HepG2 (cell line): ENCODE measurements around the gene BRPF1.

Experiments used
- FOXM1 ChIP-seq: sonication (generic); formaldehyde crosslinking; IDR thresholded peaks from 2 replicates; pipeline ENCODE4 v1.5.0; 2020; ENCODE audit warnings: missing genetic modification reagents
- MEIS1 ChIP-seq: sonication (generic); formaldehyde crosslinking; IDR thresholded peaks from 2 replicates; pipeline ENCODE4 v1.9.0; 2021; ENCODE audit warnings: mild to moderate bottlenecking, missing genetic modification reagents, moderate library complexity, borderline replicate concordance
- NR3C1 ChIP-seq: sonication (generic); formaldehyde crosslinking; IDR thresholded peaks from 2 replicates; pipeline ENCODE4 v1.4.0; 2020; ENCODE audit warnings: missing genetic modification reagents
- RAD21 ChIP-seq: fragments of 450-650 bp; formaldehyde crosslinking; IDR thresholded peaks from 2 replicates; pipeline ENCODE4 v1.5.0; 2020; ENCODE audit warnings: mild to moderate bottlenecking
- RFX1 ChIP-seq: fragments of 450-650 bp; IDR thresholded peaks from 2 replicates; pipeline ENCODE4 v1.6.1; 2017
- SMAD9 ChIP-seq: sonication (generic); formaldehyde crosslinking; IDR thresholded peaks from 2 replicates; pipeline ENCODE4 v1.5.1; 2020; ENCODE audit warnings: mild to moderate bottlenecking, missing genetic modification reagents
- ZBTB46 ChIP-seq: sonication (generic); formaldehyde crosslinking; IDR thresholded peaks from 2 replicates; pipeline ENCODE4 v1.4.0; 2020; ENCODE audit warnings: mild to moderate bottlenecking, missing genetic modification reagents, borderline replicate concordance
- ZNF12 ChIP-seq: sonication (generic); formaldehyde crosslinking; IDR thresholded peaks from 2 replicates; pipeline ENCODE4 v1.5.0; 2020; ENCODE audit warnings: missing genetic modification reagents
- ZNF317 ChIP-seq: sonication (generic); formaldehyde crosslinking; IDR thresholded peaks from 2 replicates; pipeline ENCODE4 v1.5.0; 2020; ENCODE audit warnings: mild to moderate bottlenecking, missing genetic modification reagents
- TF ChIP-seq, protein P1 (sequence below): sonication (generic); formaldehyde crosslinking; IDR thresholded peaks from 2 replicates; pipeline ENCODE4 v1.4.0; 2020; ENCODE audit warnings: missing genetic modification reagents
- TF ChIP-seq, protein P2 (sequence below): sonication (generic); formaldehyde crosslinking; IDR thresholded peaks from 2 replicates; pipeline ENCODE4 v1.4.0; 2020; ENCODE audit warnings: mild to moderate bottlenecking, missing genetic modification reagents
- TF ChIP-seq, protein P3 (sequence below): sonication (generic); formaldehyde crosslinking; IDR thresholded peaks from 2 replicates; pipeline ENCODE4 v1.4.0; 2020; ENCODE audit warnings: mild to moderate bottlenecking, missing genetic modification reagents
- TF ChIP-seq, protein P4 (sequence below): sonication (generic); formaldehyde crosslinking; IDR thresholded peaks from 2 replicates; pipeline ENCODE4 v1.5.0; 2020; ENCODE audit warnings: mild to moderate bottlenecking, missing genetic modification reagents, moderate library complexity

DNA sequence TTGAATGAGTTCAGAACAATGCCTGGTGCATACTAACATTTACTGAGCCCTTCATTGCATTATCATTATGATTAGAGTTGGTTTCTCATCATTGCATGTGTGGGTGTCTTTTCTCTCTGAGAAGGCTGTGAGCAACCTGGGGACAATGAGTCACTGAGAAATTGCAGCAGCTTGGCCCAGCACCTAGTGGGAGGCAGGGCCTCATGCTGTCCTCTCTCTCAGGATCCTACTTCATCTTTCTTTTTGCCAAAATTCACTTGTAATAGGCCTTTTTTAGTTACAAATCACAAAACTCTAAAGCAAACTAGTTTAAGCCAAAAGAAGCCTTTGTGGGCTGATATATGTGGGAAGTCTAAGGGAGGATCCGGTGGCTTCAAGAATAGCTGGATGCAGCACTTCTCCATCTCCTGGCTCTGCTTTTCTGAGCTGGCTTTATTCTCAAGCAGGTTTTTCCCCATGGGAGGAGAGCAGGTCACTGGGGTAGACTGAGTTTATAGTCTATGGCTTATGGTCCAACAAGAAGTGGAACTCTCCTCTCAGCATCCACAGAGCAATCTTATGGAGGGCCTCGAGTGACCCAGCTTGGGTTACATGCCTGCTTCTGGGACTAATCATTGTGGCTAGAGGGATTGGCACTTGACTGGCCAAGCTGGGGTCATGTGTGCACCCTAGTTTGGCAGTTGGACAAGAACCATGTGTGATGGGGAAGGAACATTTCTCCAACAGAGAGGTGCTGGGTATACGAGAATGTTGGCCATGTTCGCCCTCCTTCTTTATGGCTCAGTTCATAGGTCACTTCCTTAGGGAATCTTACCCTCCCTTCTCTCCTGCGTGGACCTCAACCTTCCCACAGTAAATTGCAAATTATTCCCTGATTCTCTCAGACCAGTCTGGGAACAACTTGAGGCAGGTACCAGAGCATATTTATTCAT is 46.9 kb downstream of the BRPF1 start:
- TF ChIP-seq, protein P1, sequence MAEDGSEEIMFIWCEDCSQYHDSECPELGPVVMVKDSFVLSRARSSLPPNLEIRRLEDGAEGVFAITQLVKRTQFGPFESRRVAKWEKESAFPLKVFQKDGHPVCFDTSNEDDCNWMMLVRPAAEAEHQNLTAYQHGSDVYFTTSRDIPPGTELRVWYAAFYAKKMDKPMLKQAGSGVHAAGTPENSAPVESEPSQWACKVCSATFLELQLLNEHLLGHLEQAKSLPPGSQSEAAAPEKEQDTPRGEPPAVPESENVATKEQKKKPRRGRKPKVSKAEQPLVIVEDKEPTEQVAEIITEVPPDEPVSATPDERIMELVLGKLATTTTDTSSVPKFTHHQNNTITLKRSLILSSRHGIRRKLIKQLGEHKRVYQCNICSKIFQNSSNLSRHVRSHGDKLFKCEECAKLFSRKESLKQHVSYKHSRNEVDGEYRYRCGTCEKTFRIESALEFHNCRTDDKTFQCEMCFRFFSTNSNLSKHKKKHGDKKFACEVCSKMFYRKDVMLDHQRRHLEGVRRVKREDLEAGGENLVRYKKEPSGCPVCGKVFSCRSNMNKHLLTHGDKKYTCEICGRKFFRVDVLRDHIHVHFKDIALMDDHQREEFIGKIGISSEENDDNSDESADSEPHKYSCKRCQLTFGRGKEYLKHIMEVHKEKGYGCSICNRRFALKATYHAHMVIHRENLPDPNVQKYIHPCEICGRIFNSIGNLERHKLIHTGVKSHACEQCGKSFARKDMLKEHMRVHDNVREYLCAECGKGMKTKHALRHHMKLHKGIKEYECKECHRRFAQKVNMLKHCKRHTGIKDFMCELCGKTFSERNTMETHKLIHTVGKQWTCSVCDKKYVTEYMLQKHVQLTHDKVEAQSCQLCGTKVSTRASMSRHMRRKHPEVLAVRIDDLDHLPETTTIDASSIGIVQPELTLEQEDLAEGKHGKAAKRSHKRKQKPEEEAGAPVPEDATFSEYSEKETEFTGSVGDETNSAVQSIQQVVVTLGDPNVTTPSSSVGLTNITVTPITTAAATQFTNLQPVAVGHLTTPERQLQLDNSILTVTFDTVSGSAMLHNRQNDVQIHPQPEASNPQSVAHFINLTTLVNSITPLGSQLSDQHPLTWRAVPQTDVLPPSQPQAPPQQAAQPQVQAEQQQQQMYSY (CRISPR knock-in tag) = no peak
- TF ChIP-seq SMAD9 = no peak
- TF ChIP-seq, protein P2, sequence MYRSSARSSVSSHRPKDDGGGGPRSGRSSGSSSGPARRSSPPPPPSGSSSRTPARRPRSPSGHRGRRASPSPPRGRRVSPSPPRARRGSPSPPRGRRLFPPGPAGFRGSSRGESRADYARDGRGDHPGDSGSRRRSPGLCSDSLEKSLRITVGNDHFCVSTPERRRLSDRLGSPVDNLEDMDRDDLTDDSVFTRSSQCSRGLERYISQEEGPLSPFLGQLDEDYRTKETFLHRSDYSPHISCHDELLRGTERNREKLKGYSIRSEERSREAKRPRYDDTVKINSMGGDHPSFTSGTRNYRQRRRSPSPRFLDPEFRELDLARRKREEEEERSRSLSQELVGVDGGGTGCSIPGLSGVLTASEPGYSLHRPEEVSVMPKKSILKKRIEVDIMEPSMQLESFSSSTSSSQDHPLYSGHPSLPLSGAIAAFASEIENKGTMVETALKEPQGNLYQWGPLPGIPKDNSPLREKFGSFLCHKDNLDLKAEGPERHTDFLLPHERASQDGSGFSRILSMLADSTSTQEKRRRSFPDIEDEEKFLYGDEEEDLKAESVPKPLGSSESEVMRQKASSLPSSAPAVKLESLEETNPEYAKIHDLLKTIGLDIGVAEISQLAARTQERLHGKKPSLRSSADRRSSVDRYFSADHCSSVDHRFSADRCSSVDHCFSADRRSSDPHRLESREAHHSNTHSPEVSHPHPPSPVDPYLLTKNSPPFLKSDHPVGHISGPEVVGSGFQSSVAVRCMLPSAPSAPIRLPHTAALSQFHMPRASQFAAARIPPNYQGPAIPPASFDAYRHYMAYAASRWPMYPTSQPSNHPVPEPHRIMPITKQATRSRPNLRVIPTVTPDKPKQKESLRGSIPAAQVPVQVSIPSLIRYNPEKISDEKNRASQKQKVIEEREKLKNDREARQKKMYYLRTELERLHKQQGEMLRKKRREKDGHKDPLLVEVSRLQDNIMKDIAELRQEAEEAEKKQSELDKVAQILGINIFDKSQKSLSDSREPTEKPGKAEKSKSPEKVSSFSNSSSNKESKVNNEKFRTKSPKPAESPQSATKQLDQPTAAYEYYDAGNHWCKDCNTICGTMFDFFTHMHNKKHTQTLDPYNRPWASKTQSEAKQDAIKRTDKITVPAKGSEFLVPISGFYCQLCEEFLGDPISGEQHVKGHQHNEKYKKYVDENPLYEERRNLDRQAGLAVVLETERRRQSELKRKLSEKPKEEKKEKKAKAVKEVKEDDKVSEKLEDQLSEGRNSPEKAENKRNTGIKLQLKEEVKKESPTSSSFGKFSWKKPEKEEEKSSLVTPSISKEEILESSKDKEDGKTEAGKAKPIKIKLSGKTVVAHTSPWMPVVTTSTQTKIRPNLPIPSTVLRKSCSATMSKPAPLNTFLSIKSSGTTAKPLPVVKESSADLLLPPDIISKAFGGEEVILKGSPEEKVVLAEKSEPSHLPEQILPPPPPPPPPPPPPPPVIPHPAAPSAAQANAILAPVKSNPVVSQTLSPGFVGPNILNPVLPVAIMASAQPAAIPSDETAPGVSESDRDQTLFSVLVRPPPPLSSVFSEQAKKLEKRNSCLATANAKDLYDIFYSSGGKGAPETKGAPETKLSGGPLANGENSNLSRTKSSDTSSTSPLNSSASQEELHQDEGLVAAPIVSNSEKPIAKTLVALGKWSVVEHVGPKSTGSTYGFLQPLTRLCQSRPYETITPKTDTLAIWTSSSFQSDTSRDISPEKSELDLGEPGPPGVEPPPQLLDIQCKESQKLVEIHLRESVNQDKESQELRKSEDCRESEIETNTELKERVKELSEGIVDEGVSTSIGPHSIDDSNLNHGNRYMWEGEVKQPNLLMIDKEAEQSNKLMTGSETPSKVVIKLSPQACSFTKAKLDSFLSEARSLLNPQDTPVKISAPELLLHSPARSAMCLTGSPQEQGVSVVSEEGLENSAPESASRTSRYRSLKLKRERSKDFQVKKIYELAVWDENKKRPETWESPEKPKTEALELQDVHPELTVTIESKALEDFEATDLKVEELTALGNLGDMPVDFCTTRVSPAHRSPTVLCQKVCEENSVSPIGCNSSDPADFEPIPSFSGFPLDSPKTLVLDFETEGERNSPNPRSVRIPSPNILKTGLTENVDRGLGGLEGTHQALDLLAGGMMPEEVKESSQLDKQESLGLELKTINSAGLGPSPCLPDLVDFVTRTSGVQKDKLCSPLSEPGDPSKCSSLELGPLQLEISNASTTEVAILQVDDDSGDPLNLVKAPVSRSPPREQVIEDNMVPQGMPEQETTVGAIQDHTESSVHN (CRISPR knock-in tag) = no peak
- no peak for TF ChIP-seq ZNF12 (CRISPR knock-in tag)
- TF ChIP-seq RFX1 = no peak
- TF ChIP-seq ZBTB46 (CRISPR knock-in tag) = no peak
- TF ChIP-seq, protein P3, sequence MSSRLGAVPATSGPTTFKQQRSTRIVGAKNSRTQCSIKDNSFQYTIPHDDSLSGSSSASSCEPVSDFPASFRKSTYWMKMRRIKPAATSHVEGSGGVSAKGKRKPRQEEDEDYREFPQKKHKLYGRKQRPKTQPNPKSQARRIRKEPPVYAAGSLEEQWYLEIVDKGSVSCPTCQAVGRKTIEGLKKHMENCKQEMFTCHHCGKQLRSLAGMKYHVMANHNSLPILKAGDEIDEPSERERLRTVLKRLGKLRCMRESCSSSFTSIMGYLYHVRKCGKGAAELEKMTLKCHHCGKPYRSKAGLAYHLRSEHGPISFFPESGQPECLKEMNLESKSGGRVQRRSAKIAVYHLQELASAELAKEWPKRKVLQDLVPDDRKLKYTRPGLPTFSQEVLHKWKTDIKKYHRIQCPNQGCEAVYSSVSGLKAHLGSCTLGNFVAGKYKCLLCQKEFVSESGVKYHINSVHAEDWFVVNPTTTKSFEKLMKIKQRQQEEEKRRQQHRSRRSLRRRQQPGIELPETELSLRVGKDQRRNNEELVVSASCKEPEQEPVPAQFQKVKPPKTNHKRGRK (CRISPR knock-in tag) = no peak
- no peak for TF ChIP-seq FOXM1 (CRISPR knock-in tag)
- no peak for TF ChIP-seq RAD21 (CRISPR knock-in tag)
- TF ChIP-seq, protein P4, sequence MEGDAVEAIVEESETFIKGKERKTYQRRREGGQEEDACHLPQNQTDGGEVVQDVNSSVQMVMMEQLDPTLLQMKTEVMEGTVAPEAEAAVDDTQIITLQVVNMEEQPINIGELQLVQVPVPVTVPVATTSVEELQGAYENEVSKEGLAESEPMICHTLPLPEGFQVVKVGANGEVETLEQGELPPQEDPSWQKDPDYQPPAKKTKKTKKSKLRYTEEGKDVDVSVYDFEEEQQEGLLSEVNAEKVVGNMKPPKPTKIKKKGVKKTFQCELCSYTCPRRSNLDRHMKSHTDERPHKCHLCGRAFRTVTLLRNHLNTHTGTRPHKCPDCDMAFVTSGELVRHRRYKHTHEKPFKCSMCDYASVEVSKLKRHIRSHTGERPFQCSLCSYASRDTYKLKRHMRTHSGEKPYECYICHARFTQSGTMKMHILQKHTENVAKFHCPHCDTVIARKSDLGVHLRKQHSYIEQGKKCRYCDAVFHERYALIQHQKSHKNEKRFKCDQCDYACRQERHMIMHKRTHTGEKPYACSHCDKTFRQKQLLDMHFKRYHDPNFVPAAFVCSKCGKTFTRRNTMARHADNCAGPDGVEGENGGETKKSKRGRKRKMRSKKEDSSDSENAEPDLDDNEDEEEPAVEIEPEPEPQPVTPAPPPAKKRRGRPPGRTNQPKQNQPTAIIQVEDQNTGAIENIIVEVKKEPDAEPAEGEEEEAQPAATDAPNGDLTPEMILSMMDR (CRISPR knock-in tag) = no peak
- TF ChIP-seq NR3C1 (CRISPR knock-in tag) = no peak
- TF ChIP-seq MEIS1 = no peak
- TF ChIP-seq ZNF317 (CRISPR knock-in tag) = no peak
